Mesothelial cell of epicardium (in vitro differentiated cells): ENCODE measurements around the gene PLEKHN1. TPM values are rescaled to one million over a fixed set of nuclear protein-coding genes. Genes with fewer than 3 reads are reported as not detected.
"Not testable (repeated sequence)": the region's sequence is repeated elsewhere in the genome, so short reads cannot be mapped to it uniquely, and the experiment has no call there.

ENCODE experiments used
- DNase-seq, 2 experiments: peaks; one replicate each; pipeline ENCODE4 v3.0.0; 2021; ENCODE audit warnings: low spot score in 2 of 2; ENCODE audit not compliant: unreplicated experiment in 2 of 2
- H3K27ac Mint-ChIP-seq: 2 replicates; pipeline ENCODE4 v1.8.0; 2021; ENCODE audit warnings: mixed read lengths
- H3K27me3 Mint-ChIP-seq: 2 replicates; pipeline ENCODE4 v1.8.0; 2021; ENCODE audit warnings: low read depth, mixed read lengths
- H3K36me3 Mint-ChIP-seq: 2 replicates; pipeline ENCODE4 v1.8.0; 2021; ENCODE audit warnings: mixed read lengths
- H3K4me1 Mint-ChIP-seq: 2 replicates; pipeline ENCODE4 v1.8.0; 2021; ENCODE audit warnings: mixed read lengths
- H3K4me3 Mint-ChIP-seq: 2 replicates; pipeline ENCODE4 v1.8.0; 2021; ENCODE audit warnings: mild to moderate bottlenecking, moderate library complexity, mixed read lengths
- H3K9me3 Mint-ChIP-seq: 2 replicates; pipeline ENCODE4 v1.8.0; 2021; ENCODE audit warnings: mixed read lengths
- total RNA-seq: library from RNA; stranded (reverse); gene quantifications from 3 replicates; pipeline ENCODE4 v1.2.1, GENCODE V29; 2021
- TF ChIP-seq, protein P1 (sequence below): fragments of 200-600 bp; sonication (generic); IDR thresholded peaks from one replicate; pipeline ENCODE4 v1.5.0; 2021; ENCODE audit warnings: antibody characterized with exemption; ENCODE audit not compliant: unreplicated experiment

PLEKHN1 gene
- total RNA-seq, 1 donor from 2014 or later = 34.4 TPM

- TF ChIP-seq, protein P1, sequence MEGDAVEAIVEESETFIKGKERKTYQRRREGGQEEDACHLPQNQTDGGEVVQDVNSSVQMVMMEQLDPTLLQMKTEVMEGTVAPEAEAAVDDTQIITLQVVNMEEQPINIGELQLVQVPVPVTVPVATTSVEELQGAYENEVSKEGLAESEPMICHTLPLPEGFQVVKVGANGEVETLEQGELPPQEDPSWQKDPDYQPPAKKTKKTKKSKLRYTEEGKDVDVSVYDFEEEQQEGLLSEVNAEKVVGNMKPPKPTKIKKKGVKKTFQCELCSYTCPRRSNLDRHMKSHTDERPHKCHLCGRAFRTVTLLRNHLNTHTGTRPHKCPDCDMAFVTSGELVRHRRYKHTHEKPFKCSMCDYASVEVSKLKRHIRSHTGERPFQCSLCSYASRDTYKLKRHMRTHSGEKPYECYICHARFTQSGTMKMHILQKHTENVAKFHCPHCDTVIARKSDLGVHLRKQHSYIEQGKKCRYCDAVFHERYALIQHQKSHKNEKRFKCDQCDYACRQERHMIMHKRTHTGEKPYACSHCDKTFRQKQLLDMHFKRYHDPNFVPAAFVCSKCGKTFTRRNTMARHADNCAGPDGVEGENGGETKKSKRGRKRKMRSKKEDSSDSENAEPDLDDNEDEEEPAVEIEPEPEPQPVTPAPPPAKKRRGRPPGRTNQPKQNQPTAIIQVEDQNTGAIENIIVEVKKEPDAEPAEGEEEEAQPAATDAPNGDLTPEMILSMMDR = no peak
- DNase-seq = no peak
- Mint-ChIP-seq H3K27me3 (no peaks in the 10 kb centered on the region), H3K4me1 (peaks cover 24% of the 10 kb centered on the region), H3K4me3 (no peak overlapping the region), H3K27ac (no peak overlapping the region), H3K36me3 (peaks cover 10% of the 10 kb centered on the region), H3K9me3 (no peaks in the 10 kb centered on the region)
Measured at GRCh38 chr1:1011396-1011949, 45.2 kb downstream of the PLEKHN1 start.

DNA sequence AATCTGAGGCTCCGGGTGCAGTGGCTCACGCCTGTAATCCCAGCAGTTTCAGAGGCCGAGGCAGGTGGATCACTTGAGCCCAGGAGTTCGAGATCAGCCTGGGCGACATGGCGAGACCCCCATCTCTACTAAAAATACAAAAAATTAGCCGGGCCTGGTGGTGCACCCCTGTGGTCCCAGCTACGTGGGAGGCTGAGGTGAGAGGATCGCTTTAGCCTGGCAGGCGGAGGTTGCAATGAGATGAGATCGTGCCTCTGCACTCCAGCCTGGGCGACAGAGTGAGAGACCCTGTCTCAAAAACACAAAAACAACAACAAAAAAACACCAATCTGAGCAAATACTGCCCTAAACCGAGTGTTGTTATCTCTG, 46.4 kb downstream of the PLEKHN1 start:
- not testable (repeated sequence) for DNase-seq, H3K27me3 Mint-ChIP-seq, H3K9me3 Mint-ChIP-seq
- peaks cover 27% of the 10 kb centered on the region for H3K4me1 Mint-ChIP-seq
- H3K4me3 Mint-ChIP-seq = peak overlapping the region; percentile 89
- H3K36me3 Mint-ChIP-seq = peaks cover 13% of the 10 kb centered on the region
- peak overlapping the region; percentile 97 for H3K27ac Mint-ChIP-seq

DNA sequence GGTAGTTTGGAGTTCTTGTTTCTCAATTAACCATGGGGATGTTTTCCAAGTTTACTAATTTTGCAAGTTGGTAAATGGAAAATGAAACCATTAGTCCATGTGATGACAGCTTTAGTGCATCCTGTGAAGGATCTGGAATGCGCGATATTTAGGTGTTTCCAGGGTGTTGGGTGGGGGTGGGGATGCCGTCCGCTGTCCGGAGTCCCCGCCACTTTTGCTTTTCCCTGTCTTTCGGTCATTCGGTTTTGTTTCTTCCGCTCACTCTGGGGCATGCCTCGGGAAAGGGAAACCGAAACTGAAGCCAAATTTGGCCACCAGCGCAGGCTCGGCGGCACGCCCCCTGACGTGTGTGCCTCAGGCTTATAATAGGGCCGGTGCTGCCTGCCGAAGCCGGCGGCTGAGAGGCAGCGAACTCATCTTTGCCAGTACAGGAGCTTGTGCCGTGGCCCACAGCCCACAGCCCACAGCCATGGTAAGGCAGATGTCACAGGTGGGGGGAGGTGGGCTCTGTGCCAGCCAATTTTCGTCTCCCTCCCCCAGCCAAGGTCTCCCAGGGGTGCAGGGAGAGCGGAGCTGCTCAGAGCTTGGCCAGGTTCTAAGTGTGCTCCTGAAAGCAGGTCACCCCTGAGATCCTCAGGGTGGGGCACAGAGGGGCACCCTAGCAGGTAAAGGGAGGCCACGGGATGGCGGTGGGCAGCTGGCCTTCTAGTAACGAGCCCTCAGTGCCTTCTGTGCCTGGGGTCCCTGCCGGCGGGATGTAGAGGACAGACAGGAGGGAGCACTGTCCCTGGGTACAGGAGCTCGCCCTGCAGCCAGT, 47.0 kb downstream of the PLEKHN1 start, which contains the start of gene ISG15:
Gene ISG15, plus strand, starts transcription at position 393 of the 817 bp plus-strand sequence. Its CDS starts 77 bp downstream, at position 470.
- no peaks in the 10 kb centered on the region for H3K27me3 Mint-ChIP-seq
- TF ChIP-seq, protein P1 = no peak
- peaks cover 27% of the 10 kb centered on the region for H3K4me1 Mint-ChIP-seq
- H3K4me3 Mint-ChIP-seq = peak within 1 kb of the TSS; percentile 89
- H3K9me3 Mint-ChIP-seq = no peaks in the 10 kb centered on the region
- DNase-seq = peak; percentile 62 to 86
- H3K36me3 Mint-ChIP-seq = peaks cover 11% of the 10 kb centered on the region
- H3K27ac Mint-ChIP-seq = peak within 1 kb of the TSS; percentile 97

DNA sequence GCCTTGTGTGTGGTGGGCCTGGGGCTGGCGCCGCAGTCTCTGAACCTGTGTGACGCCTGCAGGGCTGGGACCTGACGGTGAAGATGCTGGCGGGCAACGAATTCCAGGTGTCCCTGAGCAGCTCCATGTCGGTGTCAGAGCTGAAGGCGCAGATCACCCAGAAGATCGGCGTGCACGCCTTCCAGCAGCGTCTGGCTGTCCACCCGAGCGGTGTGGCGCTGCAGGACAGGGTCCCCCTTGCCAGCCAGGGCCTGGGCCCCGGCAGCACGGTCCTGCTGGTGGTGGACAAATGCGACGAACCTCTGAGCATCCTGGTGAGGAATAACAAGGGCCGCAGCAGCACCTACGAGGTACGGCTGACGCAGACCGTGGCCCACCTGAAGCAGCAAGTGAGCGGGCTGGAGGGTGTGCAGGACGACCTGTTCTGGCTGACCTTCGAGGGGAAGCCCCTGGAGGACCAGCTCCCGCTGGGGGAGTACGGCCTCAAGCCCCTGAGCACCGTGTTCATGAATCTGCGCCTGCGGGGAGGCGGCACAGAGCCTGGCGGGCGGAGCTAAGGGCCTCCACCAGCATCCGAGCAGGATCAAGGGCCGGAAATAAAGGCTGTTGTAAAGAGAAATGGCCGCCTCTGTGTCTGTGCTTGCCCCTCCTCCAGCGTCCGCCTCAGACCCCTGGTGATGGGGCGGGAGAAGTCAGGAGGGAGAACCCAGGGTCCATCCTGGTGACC, 47.8 kb downstream of the PLEKHN1 start:
- Mint-ChIP-seq H3K4me3 (peak overlapping the region; percentile 89), H3K27ac (peak overlapping the region; percentile 97), H3K27me3 (no peaks in the 10 kb centered on the region), H3K9me3 (no peaks in the 10 kb centered on the region), H3K36me3 (peaks cover 9% of the 10 kb centered on the region), H3K4me1 (peaks cover 27% of the 10 kb centered on the region)
- TF ChIP-seq, protein P1 = no peak
- peak in 1 of 2 experiments; percentile 19 for DNase-seq

- Mint-ChIP-seq H3K4me1 (peaks cover 27% of the 10 kb centered on the region), H3K27ac (peak overlapping the region; percentile 97), H3K36me3 (peaks cover 7% of the 10 kb centered on the region), H3K4me3 (peak overlapping the region; percentile 89), H3K27me3 (no peaks in the 10 kb centered on the region), H3K9me3 (no peaks in the 10 kb centered on the region)
- DNase-seq = no peak
- TF ChIP-seq, protein P1 = peak; percentile 37
Measured at GRCh38 chr1:1014799-1015681, 48.8 kb downstream of the PLEKHN1 start.

DNA sequence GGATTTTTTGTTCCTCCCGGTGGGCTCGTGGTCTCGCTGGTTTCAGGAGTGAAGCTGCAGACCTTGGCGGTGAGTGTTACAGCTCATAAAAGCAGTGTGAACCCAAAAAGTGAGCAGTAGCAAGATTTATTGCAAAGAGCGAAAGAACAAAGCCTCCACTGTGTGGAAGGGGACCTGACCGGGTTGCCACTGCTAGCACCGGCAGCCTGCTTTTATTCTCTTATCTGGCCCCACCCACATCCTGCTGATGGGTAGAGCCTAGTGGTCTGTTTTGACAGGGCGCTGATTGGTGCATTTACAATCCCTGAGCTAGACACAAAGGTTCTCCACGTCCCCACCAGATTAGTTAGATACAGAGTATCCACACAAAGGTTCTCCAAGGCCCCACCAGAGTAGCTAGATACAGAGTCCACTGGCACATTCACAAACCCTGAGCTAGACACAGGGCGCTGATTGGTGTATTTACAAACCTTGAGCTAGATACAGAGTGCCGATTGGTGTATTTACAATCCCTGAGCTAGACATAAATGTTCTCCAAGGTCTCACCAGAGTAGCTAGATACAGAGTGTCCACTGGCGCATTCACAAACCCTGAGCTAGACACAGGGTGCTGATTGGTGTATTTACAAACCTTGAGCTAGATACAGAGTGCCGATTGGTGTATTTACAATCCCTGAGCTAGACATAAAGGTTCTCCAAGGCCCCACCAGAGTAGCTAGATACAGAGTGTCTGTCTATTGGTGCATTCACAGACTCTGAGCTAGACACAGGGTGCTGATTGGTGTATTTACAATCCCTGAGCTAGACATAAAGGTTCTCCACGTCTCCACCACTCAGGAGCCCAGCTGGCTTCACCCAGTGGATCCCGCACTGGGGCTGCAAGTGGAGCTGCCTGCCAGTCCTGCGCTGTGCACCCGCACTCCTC, 51.4 kb downstream of the PLEKHN1 start:
- peaks cover 42% of the 10 kb centered on the region for H3K4me1 Mint-ChIP-seq
- peak overlapping the region; percentile 67 for H3K27ac Mint-ChIP-seq
- H3K27me3 Mint-ChIP-seq, H3K4me3 Mint-ChIP-seq, DNase-seq, H3K36me3 Mint-ChIP-seq, H3K9me3 Mint-ChIP-seq: not testable (repeated sequence)

DNA sequence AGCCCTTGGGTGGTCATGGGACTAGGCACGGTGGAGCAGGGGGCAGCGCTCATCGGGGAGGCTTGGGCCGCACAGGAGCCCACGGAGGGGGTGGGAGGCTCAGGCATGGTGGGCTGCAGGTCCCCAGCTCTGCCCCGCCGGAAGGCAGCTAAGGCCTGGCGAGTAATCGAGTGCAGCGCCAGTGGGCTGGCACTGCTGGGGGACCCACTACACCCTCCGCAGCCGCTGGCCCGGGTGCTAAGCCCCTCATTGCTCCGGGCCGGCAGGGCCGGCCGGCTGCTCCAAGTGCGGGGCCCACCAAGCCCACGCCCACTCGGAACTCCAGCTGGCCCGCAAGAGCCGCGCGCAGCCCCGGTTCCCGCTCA, 52.0 kb downstream of the PLEKHN1 start:
- not testable (repeated sequence) for DNase-seq, H3K4me3 Mint-ChIP-seq, H3K27me3 Mint-ChIP-seq, H3K27ac Mint-ChIP-seq, H3K36me3 Mint-ChIP-seq, H3K9me3 Mint-ChIP-seq
- H3K4me1 Mint-ChIP-seq = peaks cover 43% of the 10 kb centered on the region
